ENCODE measurements around the gene CCNL1. TPM values are rescaled to one million over a fixed set of nuclear protein-coding genes. Genes with fewer than 3 reads are reported as not detected.
"Not testable (repeated sequence)": the region's sequence is repeated elsewhere in the genome, so short reads cannot be mapped to it uniquely, and the experiment has no call there.

The CCNL1 gene
- total RNA-seq, 1 donor from 2014 or later: 133 TPM

DNA sequence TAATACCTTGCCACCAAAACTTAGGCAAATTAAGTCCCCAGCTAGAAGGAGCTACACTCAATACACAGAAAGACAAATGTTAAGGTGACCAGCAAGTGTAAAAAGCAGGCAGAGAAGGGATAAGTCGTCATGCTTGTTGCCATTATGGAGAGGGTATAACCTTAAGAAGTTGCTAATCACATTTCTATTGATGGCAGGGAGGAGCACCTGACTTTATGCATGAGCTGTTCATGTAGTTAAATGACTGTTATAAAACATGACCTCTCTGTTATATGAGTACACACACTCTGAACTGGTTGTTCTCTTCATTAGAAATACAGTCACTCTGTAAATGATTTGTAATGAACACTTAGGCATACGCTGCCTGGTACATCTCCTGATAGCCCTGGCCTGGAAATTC lies 6.6 kb upstream of the CCNL1 start:
- ATAC-seq (peak; percentile 47), DNase-seq (no peak)
- Histone ChIP-seq H3K4me1 (peaks cover 5% of the 10 kb centered on the region), H3K9me3 (no peaks in the 10 kb centered on the region), H3K36me3 (no peaks in the 10 kb centered on the region), H3K27ac (no peak overlapping the region), H3K4me3 (no peak overlapping the region), H3K27me3 (ENCODE audit: low read depth) (no peaks in the 10 kb centered on the region)
- TF ChIP-seq, protein P1, sequence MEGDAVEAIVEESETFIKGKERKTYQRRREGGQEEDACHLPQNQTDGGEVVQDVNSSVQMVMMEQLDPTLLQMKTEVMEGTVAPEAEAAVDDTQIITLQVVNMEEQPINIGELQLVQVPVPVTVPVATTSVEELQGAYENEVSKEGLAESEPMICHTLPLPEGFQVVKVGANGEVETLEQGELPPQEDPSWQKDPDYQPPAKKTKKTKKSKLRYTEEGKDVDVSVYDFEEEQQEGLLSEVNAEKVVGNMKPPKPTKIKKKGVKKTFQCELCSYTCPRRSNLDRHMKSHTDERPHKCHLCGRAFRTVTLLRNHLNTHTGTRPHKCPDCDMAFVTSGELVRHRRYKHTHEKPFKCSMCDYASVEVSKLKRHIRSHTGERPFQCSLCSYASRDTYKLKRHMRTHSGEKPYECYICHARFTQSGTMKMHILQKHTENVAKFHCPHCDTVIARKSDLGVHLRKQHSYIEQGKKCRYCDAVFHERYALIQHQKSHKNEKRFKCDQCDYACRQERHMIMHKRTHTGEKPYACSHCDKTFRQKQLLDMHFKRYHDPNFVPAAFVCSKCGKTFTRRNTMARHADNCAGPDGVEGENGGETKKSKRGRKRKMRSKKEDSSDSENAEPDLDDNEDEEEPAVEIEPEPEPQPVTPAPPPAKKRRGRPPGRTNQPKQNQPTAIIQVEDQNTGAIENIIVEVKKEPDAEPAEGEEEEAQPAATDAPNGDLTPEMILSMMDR (IDR thresholded peaks at IDR 0.05): no peak
- intact Hi-C loops (cut with DNase I): no loop called here

DNA sequence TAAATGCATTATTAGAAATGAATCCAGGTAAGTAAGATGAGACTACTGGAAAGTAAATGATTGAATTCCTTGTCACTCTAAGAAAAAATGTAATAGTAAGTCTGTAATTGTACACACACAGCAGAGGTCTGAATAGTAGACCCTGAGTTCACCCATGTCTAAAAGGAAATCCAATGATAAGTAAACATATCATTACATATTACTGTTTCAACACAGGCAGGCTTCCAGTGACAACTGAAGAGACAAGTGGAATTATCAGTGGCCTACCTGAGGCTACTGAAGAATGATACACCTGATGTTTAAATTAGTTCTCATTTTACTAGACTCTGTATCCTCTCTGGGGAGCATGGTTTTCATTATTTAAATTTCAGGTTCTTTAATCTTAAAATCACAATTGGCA lies 6.2 kb upstream of the CCNL1 start:
- no peaks in the 10 kb centered on the region for H3K9me3 ChIP-seq
- H3K4me3 ChIP-seq: no peak overlapping the region
- no peaks in the 10 kb centered on the region for H3K27me3 ChIP-seq (ENCODE audit: low read depth)
- TF ChIP-seq, protein P1 (IDR thresholded peaks at IDR 0.05): no peak
- H3K36me3 ChIP-seq: no peaks in the 10 kb centered on the region
- no peak overlapping the region for H3K27ac ChIP-seq
- H3K4me1 ChIP-seq: peaks cover 9% of the 10 kb centered on the region
- ATAC-seq (no peak), DNase-seq (no peak)
- intact Hi-C loops (cut with DNase I): no loop called here

DNA sequence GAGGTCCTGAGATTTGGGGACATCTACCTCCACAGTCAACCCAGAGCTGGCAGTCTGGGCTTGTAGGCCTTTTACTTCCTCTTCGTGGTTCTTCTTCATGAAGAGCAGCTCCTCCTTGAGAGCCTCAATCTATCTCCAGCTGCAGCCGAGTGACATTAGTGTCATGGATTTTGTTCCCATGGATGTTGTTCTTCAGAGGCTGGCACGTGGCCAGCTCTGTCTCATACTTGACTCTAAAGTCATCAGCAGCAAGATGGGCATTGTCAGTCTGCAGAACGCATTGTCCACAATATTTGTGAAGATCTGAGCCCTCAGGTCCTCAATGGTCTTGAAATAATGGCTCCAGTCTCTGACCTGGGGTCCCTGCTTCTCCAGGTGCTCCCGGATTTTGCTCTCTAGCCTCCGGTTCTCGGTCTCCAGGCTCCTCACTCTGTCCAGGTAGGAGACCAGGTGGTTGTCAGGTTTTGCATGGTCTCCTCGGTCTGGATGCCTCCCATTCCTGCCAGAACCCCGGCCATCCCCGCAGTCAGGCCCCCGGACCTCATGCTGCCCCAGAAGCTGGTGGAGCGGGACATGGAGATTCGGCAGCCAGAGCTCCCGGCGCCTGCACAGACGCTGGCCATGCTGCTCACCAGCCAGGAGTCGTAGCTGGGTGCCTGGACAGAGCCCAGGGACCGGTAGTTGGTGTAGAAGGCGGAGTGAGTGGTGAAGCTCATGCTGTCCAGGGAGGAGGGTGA lies 3.4 kb upstream of the CCNL1 start:
- H3K9me3 ChIP-seq: no peaks in the 10 kb centered on the region
- intact Hi-C loops (cut with DNase I): no loop called here
- H3K27ac ChIP-seq: no peak overlapping the region
- no peak for ATAC-seq
- peaks cover 18% of the 10 kb centered on the region for H3K4me1 ChIP-seq
- peaks cover 5% of the 10 kb centered on the region for H3K36me3 ChIP-seq
- no peak overlapping the region for H3K4me3 ChIP-seq
- H3K27me3 ChIP-seq (ENCODE audit: low read depth): no peaks in the 10 kb centered on the region
- DNase-seq: no peak
- TF ChIP-seq, protein P1 (IDR thresholded peaks at IDR 0.05): no peak

DNA sequence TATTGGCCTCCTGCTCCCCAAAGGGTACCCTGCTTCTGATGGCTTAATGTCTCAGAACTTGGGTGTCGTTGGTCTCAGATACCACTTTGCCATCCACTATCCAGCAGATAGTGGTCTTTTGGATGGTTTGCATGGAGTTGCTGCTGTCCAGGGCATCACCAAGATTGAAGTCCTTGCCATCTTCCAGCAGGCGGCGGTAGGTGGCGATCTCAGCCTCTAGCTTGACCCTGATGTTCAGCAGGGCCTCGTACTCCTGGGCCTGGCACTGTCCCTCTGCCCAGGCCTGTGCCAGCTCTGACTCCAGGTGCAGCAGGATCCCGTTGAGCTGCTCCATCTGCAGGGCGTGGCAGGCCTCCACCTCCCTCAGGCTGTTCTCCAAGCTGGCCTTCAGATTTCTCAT lies 2.7 kb upstream of the CCNL1 start:
- ATAC-seq; H3K27me3 ChIP-seq (ENCODE audit: low read depth); H3K27ac ChIP-seq; intact Hi-C loops (cut with DNase I); H3K4me3 ChIP-seq; H3K9me3 ChIP-seq: not testable (repeated sequence)
- Histone ChIP-seq H3K4me1 (peaks cover 25% of the 10 kb centered on the region), H3K36me3 (peaks cover 13% of the 10 kb centered on the region)
- peak; percentile 64 for DNase-seq

DNA sequence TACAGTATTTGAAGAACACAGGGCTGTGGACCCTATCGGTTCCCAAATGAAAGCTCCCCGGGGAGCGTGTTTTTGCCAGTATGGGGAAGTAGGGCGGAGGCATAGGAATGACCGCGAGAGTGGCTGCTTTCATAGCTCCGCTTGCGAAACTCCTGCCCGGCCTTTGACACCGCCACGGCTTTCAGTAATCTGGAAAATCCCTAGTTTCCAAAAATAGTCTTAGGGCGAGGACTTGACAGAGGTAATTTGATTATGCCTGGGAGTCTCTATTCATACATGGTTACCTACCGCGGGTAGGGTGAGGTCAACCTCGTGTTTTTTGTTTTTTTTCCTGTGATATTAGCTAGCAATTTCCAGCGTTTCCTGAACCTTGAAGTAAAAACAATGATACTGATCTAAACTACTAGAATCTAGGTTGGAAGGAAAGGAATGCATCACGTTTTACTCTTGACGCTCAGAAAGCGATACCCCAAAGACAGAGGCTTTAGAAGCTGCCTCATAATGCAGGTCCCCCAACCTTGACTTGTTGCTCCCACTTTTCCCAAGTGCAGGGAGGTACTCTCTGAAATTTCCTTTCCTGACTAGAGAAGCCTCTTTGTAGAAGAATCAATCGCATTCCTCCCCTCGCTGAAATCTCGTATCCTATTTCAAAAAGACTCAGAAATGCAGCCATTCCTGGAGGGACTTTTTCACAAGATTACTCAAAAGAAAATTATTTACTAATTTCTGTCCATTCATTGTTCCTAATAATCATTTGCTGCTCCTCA lies 894 bp upstream of the CCNL1 start:
- H3K27me3 ChIP-seq (ENCODE audit: low read depth): no peaks in the 10 kb centered on the region
- peak; percentile 85 to 86 for ATAC-seq
- H3K4me1 ChIP-seq: peaks cover 43% of the 10 kb centered on the region
- no peaks in the 10 kb centered on the region for H3K9me3 ChIP-seq
- H3K36me3 ChIP-seq: peaks cover 31% of the 10 kb centered on the region
- TF ChIP-seq, protein P1 (IDR thresholded peaks at IDR 0.05): no peak
- intact Hi-C loops (cut with DNase I): no loop called here
- H3K27ac ChIP-seq: peak overlapping the region; percentile 100
- peak overlapping the region; percentile 83 for H3K4me3 ChIP-seq
- peak; percentile 92 for DNase-seq

All from lower lobe of right lung (tissue), 2 donors.